ENCODE results near the gene PROSER3. TPM values are rescaled to one million over a fixed set of nuclear protein-coding genes. Genes with fewer than 3 reads are reported as not detected.

Gene PROSER3
- total RNA-seq, 4 donors from 2014 or later = 1.0 to 52.6 (median 4.1) TPM

DNA sequence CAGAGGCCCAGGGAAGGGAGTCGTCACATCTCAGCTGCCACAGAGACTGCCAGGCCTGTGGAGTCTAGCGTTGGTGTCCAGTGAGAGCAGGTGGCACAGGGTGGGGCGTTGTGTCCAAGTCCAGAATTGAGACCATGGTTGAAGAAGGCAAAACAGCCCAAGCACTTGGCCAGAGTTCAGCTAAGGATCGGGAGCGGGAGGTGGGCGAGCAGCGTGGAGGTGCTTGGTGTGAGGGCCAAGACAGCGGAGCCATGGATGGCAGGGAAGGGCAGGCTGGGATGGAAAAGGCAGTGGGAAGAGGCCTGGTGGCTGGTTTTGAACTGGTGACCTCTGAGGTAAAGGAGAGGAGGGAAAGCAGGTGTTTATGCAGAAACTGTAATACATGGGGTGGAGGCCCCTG, 23.7 kb upstream of the PROSER3 start:
- intact Hi-C loops (cut with DNase I; ENCODE audit: low total_unique reads) = no loop called here
- H3K36me3 ChIP-seq = no peaks in the 10 kb centered on the region
- no peak overlapping the region for H3K27ac ChIP-seq
- H3K4me3 ChIP-seq = no peak overlapping the region
- H3K27me3 ChIP-seq = no peaks in the 10 kb centered on the region
- no peaks in the 10 kb centered on the region for H3K4me1 ChIP-seq
- H3K9me3 ChIP-seq = no peaks in the 10 kb centered on the region
- no peak for TF ChIP-seq POLR2A (IDR thresholded peaks at IDR 0.05)
- TF ChIP-seq, protein P1, sequence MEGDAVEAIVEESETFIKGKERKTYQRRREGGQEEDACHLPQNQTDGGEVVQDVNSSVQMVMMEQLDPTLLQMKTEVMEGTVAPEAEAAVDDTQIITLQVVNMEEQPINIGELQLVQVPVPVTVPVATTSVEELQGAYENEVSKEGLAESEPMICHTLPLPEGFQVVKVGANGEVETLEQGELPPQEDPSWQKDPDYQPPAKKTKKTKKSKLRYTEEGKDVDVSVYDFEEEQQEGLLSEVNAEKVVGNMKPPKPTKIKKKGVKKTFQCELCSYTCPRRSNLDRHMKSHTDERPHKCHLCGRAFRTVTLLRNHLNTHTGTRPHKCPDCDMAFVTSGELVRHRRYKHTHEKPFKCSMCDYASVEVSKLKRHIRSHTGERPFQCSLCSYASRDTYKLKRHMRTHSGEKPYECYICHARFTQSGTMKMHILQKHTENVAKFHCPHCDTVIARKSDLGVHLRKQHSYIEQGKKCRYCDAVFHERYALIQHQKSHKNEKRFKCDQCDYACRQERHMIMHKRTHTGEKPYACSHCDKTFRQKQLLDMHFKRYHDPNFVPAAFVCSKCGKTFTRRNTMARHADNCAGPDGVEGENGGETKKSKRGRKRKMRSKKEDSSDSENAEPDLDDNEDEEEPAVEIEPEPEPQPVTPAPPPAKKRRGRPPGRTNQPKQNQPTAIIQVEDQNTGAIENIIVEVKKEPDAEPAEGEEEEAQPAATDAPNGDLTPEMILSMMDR (IDR thresholded peaks at IDR 0.05) = no peak
- no peak for DNase-seq

DNA sequence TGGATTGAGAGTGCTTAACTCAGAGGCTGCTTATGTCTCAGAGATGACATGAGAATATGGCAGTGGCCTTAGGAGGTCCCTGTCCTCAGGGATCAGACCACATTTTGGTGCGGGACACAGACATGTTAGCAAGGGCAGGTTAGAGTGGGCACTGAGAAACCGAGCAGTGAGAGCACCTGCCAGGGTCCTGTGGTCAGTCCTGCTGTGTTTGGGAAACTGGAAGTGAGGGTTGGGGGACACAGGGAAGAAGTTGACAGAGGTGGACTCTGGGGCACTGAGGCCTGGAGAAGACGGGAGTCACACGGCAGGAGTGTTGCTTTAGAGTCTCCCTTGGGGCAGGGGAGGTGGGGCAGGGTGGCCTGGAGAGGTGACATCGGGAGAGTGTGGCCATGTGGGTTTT, 23.1 kb upstream of the PROSER3 start:
- Histone ChIP-seq H3K27me3 (no peaks in the 10 kb centered on the region), H3K36me3 (no peaks in the 10 kb centered on the region), H3K27ac (no peak overlapping the region), H3K4me3 (no peak overlapping the region), H3K9me3 (no peaks in the 10 kb centered on the region), H3K4me1 (peaks cover 0 to 6% of the 10 kb centered on the region in 2 donors)
- no peak for DNase-seq
- TF ChIP-seq, protein P1 (IDR thresholded peaks at IDR 0.05) = no peak
- TF ChIP-seq POLR2A (IDR thresholded peaks at IDR 0.05) = no peak
- intact Hi-C loops (cut with DNase I; ENCODE audit: low total_unique reads) = no loop called here

DNA sequence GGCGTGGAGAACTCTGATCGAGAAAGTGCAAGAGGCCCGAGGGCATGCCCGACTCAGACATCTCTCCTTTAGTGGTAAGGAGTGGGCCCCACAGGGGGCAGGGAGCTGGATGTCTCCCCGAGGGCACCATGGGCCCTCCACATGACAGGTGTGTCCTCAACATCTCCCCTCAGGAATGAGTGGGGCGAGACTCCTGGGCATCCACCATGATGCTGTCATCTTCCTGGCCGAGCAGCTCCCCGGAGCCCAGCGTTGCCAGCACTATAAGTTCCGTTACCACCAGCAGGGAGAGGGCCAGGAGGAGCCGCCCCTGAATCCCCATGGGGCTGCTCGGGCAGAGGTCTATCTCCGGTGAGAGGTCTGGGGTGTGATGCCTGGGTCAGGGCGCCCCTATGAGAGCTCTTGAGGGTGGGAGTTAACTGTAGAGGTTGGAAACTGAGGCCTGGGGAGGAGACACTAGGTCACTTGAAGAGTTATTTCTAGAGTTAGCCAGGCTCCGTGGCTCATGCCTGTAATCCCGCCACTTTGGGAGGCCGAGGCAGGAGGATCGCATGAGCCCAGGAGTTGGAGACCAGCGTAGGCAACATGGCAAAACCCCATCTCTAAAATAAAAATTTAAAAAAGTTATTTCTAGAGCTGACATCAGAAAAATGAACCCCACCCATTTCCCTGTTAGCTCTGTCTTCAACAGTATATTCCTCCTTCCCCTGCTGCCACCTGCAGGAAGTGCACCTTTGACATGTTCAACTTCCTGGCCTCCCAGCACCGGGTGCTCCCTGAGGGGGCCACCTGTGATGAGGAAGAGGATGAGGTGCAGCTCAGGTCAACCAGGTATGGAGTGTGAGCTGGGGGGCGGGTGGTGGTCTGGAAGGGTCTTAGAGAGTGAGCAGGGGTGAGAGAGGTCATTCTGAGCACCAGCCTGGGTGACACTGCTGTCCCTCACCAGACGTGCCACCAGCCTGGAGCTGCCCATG, 20.8 kb upstream of the PROSER3 start:
- no peaks in the 10 kb centered on the region for H3K36me3 ChIP-seq
- no peak overlapping the region for H3K4me3 ChIP-seq
- no peak overlapping the region for H3K27ac ChIP-seq
- intact Hi-C loops (cut with DNase I; ENCODE audit: low total_unique reads) = no loop called here
- no peaks in the 10 kb centered on the region for H3K27me3 ChIP-seq
- no peak for TF ChIP-seq POLR2A (IDR thresholded peaks at IDR 0.05)
- TF ChIP-seq, protein P1 (IDR thresholded peaks at IDR 0.05) = no peak
- no peaks in the 10 kb centered on the region for H3K9me3 ChIP-seq
- H3K4me1 ChIP-seq = peaks cover 0 to 10% of the 10 kb centered on the region in 2 donors
- DNase-seq = no peak

DNA sequence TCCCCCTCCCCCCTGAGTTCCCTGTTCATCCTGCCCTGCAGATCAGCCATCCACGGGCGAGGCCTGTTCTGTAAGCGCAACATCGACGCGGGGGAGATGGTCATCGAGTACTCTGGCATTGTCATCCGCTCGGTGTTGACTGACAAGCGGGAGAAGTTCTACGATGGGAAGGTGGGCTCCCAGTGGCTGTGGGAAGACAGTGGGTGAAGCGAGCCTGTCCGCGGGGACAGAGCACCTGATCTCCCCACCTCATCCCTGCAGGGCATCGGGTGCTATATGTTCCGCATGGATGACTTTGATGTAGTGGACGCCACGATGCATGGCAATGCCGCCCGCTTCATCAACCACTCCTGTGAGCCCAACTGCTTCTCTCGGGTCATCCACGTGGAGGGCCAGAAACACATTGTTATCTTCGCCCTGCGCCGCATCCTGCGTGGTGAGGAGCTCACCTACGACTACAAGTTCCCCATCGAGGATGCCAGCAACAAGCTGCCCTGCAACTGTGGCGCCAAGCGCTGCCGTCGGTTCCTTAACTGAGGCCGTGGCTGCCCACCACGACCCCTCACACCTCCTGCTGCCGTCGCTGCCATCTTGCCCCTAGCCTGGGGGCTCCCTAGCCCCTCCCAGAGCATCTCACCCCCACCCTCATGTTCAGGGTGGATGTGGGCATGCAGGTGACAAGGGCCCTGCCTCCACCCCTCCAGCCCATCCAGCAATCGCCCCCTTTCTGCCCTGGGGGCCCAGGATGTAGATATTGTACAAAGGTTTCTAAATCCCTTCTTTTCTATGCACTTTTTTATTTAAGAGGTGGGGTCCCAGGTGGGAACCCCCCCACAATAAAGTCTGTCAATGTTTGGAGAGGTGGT, 19.7 kb upstream of the PROSER3 start:
- TF ChIP-seq, protein P1 (IDR thresholded peaks at IDR 0.05) = no peak
- TF ChIP-seq POLR2A (IDR thresholded peaks at IDR 0.05) = no peak
- H3K4me1 ChIP-seq = peaks cover 0 to 10% of the 10 kb centered on the region in 2 donors
- no peaks in the 10 kb centered on the region for H3K27me3 ChIP-seq
- no peak overlapping the region for H3K27ac ChIP-seq
- intact Hi-C loops (cut with DNase I; ENCODE audit: low total_unique reads) = no loop called here
- H3K36me3 ChIP-seq = no peaks in the 10 kb centered on the region
- no peak overlapping the region for H3K4me3 ChIP-seq
- no peaks in the 10 kb centered on the region for H3K9me3 ChIP-seq
- no peak for DNase-seq

DNA sequence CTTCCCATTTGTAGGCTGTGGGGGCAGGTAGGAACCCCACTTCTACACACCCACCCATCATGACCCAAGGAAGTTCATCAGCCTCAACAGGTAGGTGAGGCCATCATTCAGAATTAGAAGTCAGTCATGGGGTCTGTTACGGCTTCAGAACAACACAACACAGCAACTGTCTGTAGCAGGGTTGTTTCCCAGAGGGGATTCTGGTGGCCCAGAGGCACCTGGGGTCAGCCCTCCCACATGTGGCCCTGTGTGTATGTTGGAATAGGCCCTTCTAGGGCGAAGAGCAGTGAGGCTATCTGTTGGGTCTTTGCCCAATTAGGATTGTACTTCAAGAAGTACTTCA, 19.1 kb upstream of the PROSER3 start:
- intact Hi-C loops (cut with DNase I; ENCODE audit: low total_unique reads) = no loop called here
- no peak for DNase-seq
- Histone ChIP-seq H3K9me3 (no peaks in the 10 kb centered on the region), H3K36me3 (no peaks in the 10 kb centered on the region), H3K4me1 (peaks cover 0 to 10% of the 10 kb centered on the region in 2 donors), H3K4me3 (no peak overlapping the region), H3K27ac (no peak overlapping the region), H3K27me3 (no peaks in the 10 kb centered on the region)
- TF ChIP-seq, protein P1 (IDR thresholded peaks at IDR 0.05) = no peak
- no peak for TF ChIP-seq POLR2A (IDR thresholded peaks at IDR 0.05)

All from uterus (tissue), 4 donors.